ENCODE data around the gene ANKRD18A.
"Not testable (repeated sequence)": the region's sequence is repeated elsewhere in the genome, so short reads cannot be mapped to it uniquely, and the experiment has no call there.

ANKRD18A gene

DNA sequence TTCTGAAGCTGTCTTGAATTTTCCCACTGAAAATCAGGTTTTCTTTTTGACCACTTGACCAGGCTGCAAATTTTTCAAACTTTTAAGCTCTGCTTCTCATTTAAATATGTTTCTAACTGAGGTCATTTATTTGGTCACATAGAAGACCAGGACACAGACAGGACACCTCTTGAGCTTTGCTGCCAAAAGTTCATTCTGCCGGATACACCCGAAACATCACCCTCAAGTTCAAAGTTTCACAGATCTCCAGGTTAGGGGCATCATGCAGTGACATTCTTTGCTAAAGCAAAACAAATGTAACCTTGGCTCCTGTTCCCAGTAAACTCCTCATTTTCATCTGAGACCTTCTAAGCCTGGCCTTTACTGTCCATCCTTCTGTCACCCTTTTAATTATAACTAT is 65.4 kb downstream of the ANKRD18A start:
- not testable (repeated sequence) for H3K4me1 ChIP-seq (ENCODE audit: control insufficient read depth, low read length); H4K20me1 ChIP-seq (ENCODE audit: control insufficient read depth, insufficient read depth, low read depth, low read length); H3K27me3 ChIP-seq (ENCODE audit: control insufficient read depth, low read length); H3K9me3 ChIP-seq (ENCODE audit: control insufficient read depth, insufficient read depth, low read length); H3K4me2 ChIP-seq (ENCODE audit: low read length); H3K27ac ChIP-seq (ENCODE audit: low read depth, low read length); H3K4me3 ChIP-seq (ENCODE audit: low read length); H3K36me3 ChIP-seq (ENCODE audit: control insufficient read depth, low read length); H3F3A ChIP-seq (ENCODE audit: control insufficient read depth, insufficient read depth); H3K9me2 ChIP-seq (replicated peaks; ENCODE audit: control insufficient read depth, low read length); H3K79me2 ChIP-seq (ENCODE audit: control insufficient read depth, low read length)

DNA sequence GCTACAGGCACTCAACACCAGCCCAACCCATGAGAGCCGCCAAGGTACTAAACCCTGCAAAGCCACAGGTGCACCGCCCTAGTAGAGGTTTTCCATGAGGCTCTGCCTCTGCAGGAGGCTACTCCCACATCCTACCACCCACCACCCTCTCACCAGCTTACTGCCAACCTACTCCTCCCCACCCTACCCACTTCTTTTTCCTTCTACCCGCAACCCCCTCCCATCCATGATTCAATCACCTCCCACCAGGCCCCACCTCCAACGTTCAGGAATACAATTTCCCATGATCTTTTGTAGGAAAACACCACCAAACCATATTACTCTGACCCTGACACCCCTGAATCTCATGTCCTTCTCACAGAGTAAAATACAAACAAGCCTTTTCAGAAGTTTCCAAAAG is 67.4 kb downstream of the ANKRD18A start:
- not testable (repeated sequence) for H3K4me2 ChIP-seq (ENCODE audit: low read length); H3K9me3 ChIP-seq (ENCODE audit: control insufficient read depth, insufficient read depth, low read length); H3K27me3 ChIP-seq (ENCODE audit: control insufficient read depth, low read length); H3K79me2 ChIP-seq (ENCODE audit: control insufficient read depth, low read length); H3K4me1 ChIP-seq (ENCODE audit: control insufficient read depth, low read length); H3K9me2 ChIP-seq (replicated peaks; ENCODE audit: control insufficient read depth, low read length); H3K36me3 ChIP-seq (ENCODE audit: control insufficient read depth, low read length); H3F3A ChIP-seq (ENCODE audit: control insufficient read depth, insufficient read depth); H3K27ac ChIP-seq (ENCODE audit: low read depth, low read length); H3K4me3 ChIP-seq (ENCODE audit: low read length); H4K20me1 ChIP-seq (ENCODE audit: control insufficient read depth, insufficient read depth, low read depth, low read length)

DNA sequence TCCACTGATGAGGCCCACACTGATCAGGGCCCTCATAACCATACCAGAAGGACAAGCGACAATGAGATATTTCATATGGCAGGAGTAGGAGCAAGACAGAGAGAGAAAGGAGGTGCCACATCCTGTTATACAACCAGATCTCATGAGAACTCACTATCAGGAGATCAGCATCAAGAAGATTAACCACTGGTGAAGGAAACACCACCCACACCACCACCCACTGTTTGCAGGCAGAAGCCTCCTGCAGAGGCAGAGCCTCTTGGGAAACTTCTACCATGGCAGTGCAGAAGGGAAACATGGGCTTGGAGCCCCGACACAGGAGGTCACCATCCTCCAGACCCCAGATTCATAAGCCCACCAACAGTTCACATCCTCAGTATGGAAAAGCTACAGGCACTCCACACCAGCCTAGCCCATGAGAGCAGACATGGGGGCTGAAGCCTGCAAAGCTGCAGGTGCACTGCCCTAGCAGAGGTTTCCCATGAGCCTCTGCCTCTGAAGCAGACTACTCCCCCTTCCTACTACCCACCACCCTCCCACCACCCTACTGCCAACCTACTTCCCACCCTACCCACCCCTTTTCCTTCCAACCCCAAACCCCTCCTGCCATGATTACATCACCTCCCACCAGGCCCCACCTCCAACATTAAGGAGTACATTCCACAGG is 73.8 kb downstream of the ANKRD18A start:
- H3K4me2 ChIP-seq (ENCODE audit: low read length); H3K4me1 ChIP-seq (ENCODE audit: control insufficient read depth, low read length); H3F3A ChIP-seq (ENCODE audit: control insufficient read depth, insufficient read depth); H3K27me3 ChIP-seq (ENCODE audit: control insufficient read depth, low read length); H4K20me1 ChIP-seq (ENCODE audit: control insufficient read depth, insufficient read depth, low read depth, low read length); H3K4me3 ChIP-seq (ENCODE audit: low read length); H3K27ac ChIP-seq (ENCODE audit: low read depth, low read length); H3K9me2 ChIP-seq (replicated peaks; ENCODE audit: control insufficient read depth, low read length); H3K36me3 ChIP-seq (ENCODE audit: control insufficient read depth, low read length); H3K79me2 ChIP-seq (ENCODE audit: control insufficient read depth, low read length); H3K9me3 ChIP-seq (ENCODE audit: control insufficient read depth, insufficient read depth, low read length): not testable (repeated sequence)

DNA sequence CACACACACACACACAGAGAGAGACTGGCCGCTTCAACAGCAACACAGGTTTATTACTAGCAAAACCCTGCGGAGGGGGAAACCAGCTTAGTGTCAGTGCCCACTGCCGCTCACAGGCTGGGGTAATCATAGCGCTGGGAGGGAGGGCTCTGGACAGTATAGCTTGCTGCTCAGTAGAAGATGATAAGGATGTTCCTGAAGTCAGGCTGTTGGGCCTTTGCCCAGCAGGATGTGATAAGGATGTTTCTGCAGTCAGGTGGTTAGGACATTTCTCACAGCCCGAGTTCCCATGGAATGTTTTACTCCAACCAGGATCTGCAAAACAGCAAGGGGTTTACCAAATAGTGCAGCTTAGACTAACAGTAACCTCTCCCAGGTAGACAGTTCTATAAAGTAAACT is 79.9 kb downstream of the ANKRD18A start:
- not testable (repeated sequence) for H3K9me3 ChIP-seq (ENCODE audit: control insufficient read depth, insufficient read depth, low read length); H3K27me3 ChIP-seq (ENCODE audit: control insufficient read depth, low read length); H3K36me3 ChIP-seq (ENCODE audit: control insufficient read depth, low read length); H3K4me2 ChIP-seq (ENCODE audit: low read length); H3K4me1 ChIP-seq (ENCODE audit: control insufficient read depth, low read length); H3K4me3 ChIP-seq (ENCODE audit: low read length); H3K79me2 ChIP-seq (ENCODE audit: control insufficient read depth, low read length); H3K27ac ChIP-seq (ENCODE audit: low read depth, low read length); H3F3A ChIP-seq (ENCODE audit: control insufficient read depth, insufficient read depth); H3K9me2 ChIP-seq (replicated peaks; ENCODE audit: control insufficient read depth, low read length); H4K20me1 ChIP-seq (ENCODE audit: control insufficient read depth, insufficient read depth, low read depth, low read length)

DNA sequence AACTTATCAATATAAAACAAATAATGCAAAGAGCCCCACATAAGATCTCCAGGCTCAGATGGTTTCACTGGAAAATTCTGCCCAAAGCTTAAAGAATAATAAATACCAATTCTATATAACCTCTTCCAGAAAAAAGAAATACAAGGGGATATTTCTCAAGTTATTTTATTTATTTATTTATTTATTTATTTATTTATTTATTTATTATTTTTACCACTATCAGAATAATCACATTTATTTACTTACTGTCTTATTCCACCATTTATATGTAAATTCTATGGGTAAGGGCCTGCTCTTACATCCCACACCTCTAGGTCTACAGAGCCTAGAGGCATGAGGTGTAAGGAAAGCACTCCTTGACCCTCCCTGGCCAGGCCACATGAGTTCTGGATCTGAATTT is 91.1 kb downstream of the ANKRD18A start:
- no peaks in the 10 kb centered on the region for H4K20me1 ChIP-seq (ENCODE audit: control insufficient read depth, insufficient read depth, low read depth, low read length)
- H3K27ac ChIP-seq (ENCODE audit: low read depth, low read length), result no peak overlapping the region
- no peak for TF ChIP-seq EZH2phosphoT487 (IDR thresholded peaks at IDR 0.05; ENCODE audit: borderline replicate concordance, low read length)
- TF ChIP-seq, protein P1, sequence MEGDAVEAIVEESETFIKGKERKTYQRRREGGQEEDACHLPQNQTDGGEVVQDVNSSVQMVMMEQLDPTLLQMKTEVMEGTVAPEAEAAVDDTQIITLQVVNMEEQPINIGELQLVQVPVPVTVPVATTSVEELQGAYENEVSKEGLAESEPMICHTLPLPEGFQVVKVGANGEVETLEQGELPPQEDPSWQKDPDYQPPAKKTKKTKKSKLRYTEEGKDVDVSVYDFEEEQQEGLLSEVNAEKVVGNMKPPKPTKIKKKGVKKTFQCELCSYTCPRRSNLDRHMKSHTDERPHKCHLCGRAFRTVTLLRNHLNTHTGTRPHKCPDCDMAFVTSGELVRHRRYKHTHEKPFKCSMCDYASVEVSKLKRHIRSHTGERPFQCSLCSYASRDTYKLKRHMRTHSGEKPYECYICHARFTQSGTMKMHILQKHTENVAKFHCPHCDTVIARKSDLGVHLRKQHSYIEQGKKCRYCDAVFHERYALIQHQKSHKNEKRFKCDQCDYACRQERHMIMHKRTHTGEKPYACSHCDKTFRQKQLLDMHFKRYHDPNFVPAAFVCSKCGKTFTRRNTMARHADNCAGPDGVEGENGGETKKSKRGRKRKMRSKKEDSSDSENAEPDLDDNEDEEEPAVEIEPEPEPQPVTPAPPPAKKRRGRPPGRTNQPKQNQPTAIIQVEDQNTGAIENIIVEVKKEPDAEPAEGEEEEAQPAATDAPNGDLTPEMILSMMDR (IDR thresholded peaks at IDR 0.05; ENCODE audit: low read depth, low read length, poor library complexity, severe bottlenecking), result no peak
- H3K27me3 ChIP-seq (ENCODE audit: control insufficient read depth, low read length), result no peaks in the 10 kb centered on the region
- no peaks in the 10 kb centered on the region for H3K9me3 ChIP-seq (ENCODE audit: control insufficient read depth, insufficient read depth, low read length)
- H3K4me3 ChIP-seq (ENCODE audit: low read length), result no peak overlapping the region
- no peaks in the 10 kb centered on the region for H3K9me2 ChIP-seq (replicated peaks; ENCODE audit: control insufficient read depth, low read length)
- H3K4me1 ChIP-seq (ENCODE audit: control insufficient read depth, low read length), result no peaks in the 10 kb centered on the region
- no peaks in the 10 kb centered on the region for H3K79me2 ChIP-seq (ENCODE audit: control insufficient read depth, low read length)
- H3F3A ChIP-seq (ENCODE audit: control insufficient read depth, insufficient read depth), result no peaks in the 10 kb centered on the region
- no peaks in the 10 kb centered on the region for H3K36me3 ChIP-seq (ENCODE audit: control insufficient read depth, low read length)
- no peak overlapping the region for H3K4me2 ChIP-seq (ENCODE audit: low read length)
